CD14-positive monocyte (primary cell): Measurements from ENCODE around the gene SYNRG. TPM values are rescaled to one million over a fixed set of nuclear protein-coding genes. Genes with fewer than 3 reads are reported as not detected.

Experiments
- DNase-seq, 3 donors: peaks; one replicate each; pipeline ENCODE4 v3.0.0-alpha.2; 2011 to 2022
- H2AFZ ChIP-seq: 2 replicates; pipeline ENCODE4 v1.6.0; 2012; ENCODE audit warnings: mild to moderate bottlenecking, low read depth, low read length, inconsistent platforms; ENCODE audit not compliant: insufficient read depth, poor library complexity, severe bottlenecking
- H3K27ac ChIP-seq, 2 donors: 1 replicate in 1 of 2; 2 replicates in 1 of 2; pipeline ENCODE4 v1.5.1; 2012 to 2013; ENCODE audit warnings: low read length in 2 of 2, control low read depth in 1 of 2, inconsistent platforms in 1 of 2, low read depth in 1 of 2, mild to moderate bottlenecking in 1 of 2
- H3K27me3 ChIP-seq, 2 donors: one replicate each; pipeline versions ENCODE4 v1.6.0 to v1.6.1; 2011 to 2013; ENCODE audit warnings: low read length in 2 of 2; ENCODE audit not compliant: control insufficient read depth in 2 of 2, insufficient read depth in 2 of 2
- H3K36me3 ChIP-seq, 2 donors: replicated peaks in 1 of 2; 1 replicate in 1 of 2; 2 replicates in 1 of 2; pipeline versions ENCODE4 v1.5.1 to v1.6.1; 2012 to 2013; ENCODE audit warnings: low read length in 2 of 2, control low read depth in 1 of 2, inconsistent platforms in 1 of 2, mild to moderate bottlenecking in 1 of 2; ENCODE audit not compliant: insufficient read depth in 2 of 2, control insufficient read depth in 1 of 2
- H3K4me1 ChIP-seq, 2 donors: 1 replicate in 1 of 2; 2 replicates in 1 of 2; pipeline versions ENCODE4 v1.5.1 to v1.6.1; 2012 to 2013; ENCODE audit warnings: low read length in 2 of 2, control low read depth in 1 of 2, inconsistent platforms in 1 of 2, mild to moderate bottlenecking in 1 of 2, moderate library complexity in 1 of 2; ENCODE audit not compliant: insufficient read depth in 2 of 2, control insufficient read depth in 1 of 2
- H3K4me2 ChIP-seq: replicated peaks from 2 replicates; pipeline ENCODE3; 2012; ENCODE audit warnings: low read length, moderate library complexity, mild to moderate bottlenecking; ENCODE audit not compliant: poor library complexity, severe bottlenecking; ENCODE audit errors: extremely low read depth
- H3K4me3 ChIP-seq, 3 experiments: fragments of 200-600 bp in 1 of 3; sonication (generic) in 1 of 3; replicated peaks in 1 of 3; 1 replicate in 2 of 3; 2 replicates in 1 of 3; pipeline ENCODE4 v1.5.1; 2011 to 2013; ENCODE audit warnings: low read length in 3 of 3, mild to moderate bottlenecking in 3 of 3, control low read depth in 2 of 3, low read depth in 2 of 3, inconsistent platforms in 1 of 3, moderate library complexity in 1 of 3
- H3K79me2 ChIP-seq: 2 replicates; pipeline ENCODE4 v1.6.0; 2012; ENCODE audit warnings: mild to moderate bottlenecking, control low read depth, inconsistent platforms, low read length, moderate library complexity; ENCODE audit not compliant: insufficient read depth
- H3K9ac ChIP-seq: 2 replicates; pipeline ENCODE4 v1.6.0; 2017; ENCODE audit warnings: low read length, mild to moderate bottlenecking; ENCODE audit not compliant: insufficient read depth, poor library complexity, severe bottlenecking
- H3K9me3 ChIP-seq, 2 donors: replicated peaks in 1 of 2; 1 replicate in 1 of 2; 2 replicates in 1 of 2; pipeline versions ENCODE4 v1.5.1 to v1.6.1; 2012 to 2013; ENCODE audit warnings: low read length in 2 of 2, control low read depth in 1 of 2; ENCODE audit not compliant: control insufficient read depth in 1 of 2, insufficient read depth in 1 of 2
- H4K20me1 ChIP-seq: 2 replicates; pipeline ENCODE4 v1.6.0; 2012; ENCODE audit warnings: mild to moderate bottlenecking, low read length, control low read depth, moderate library complexity; ENCODE audit not compliant: insufficient read depth
- H3K27ac Mint-ChIP-seq, 7 donors: one replicate each; pipeline ENCODE4 v1.8.0; 2020; ENCODE audit warnings: mild to moderate bottlenecking in 7 of 7, mixed read lengths in 7 of 7, moderate library complexity in 6 of 7, inconsistent platforms in 2 of 7
- H3K27me3 Mint-ChIP-seq, 3 donors: one replicate each; pipeline ENCODE4 v1.8.0; 2021 to 2022; ENCODE audit warnings: low read depth in 3 of 3, mild to moderate bottlenecking in 3 of 3, mixed read lengths in 3 of 3, moderate library complexity in 3 of 3, inconsistent platforms in 1 of 3
- H3K36me3 Mint-ChIP-seq, 2 donors: one replicate each; pipeline ENCODE4 v1.8.0; 2020; ENCODE audit warnings: mixed read lengths in 2 of 2, inconsistent platforms in 1 of 2, mild to moderate bottlenecking in 1 of 2
- H3K4me1 Mint-ChIP-seq: one replicate; pipeline ENCODE4 v1.8.0; 2020; ENCODE audit warnings: mild to moderate bottlenecking, mixed read lengths
- H3K4me3 Mint-ChIP-seq, 2 donors: one replicate each; pipeline ENCODE4 v1.8.0; 2020; ENCODE audit warnings: mild to moderate bottlenecking in 2 of 2, mixed read lengths in 2 of 2, moderate library complexity in 1 of 2
- H3K9me3 Mint-ChIP-seq, 7 donors: one replicate each; pipeline ENCODE4 v1.8.0; 2020 to 2022; ENCODE audit warnings: mixed read lengths in 7 of 7, mild to moderate bottlenecking in 6 of 7, moderate library complexity in 6 of 7, inconsistent platforms in 2 of 7
- WGBS: methylation state at CpG from one replicate; pipeline ENCODE4 v1.1.5; 2013; ENCODE audit warnings: missing lambda C conversion rate; ENCODE audit not compliant: insufficient coverage; 5-methylcytosine and 5-hydroxymethylcytosine counted together
- intact Hi-C, 2 donors: fragments of 100-400 bp; cut with micrococcal nuclease; formaldehyde crosslinking; loops; one replicate each; pipeline versions ENCODE4 v1.15.0 to v1.15.1; 2023
- polyA plus RNA-seq, 3 donors: library from polyadenylated mRNA; depleted of rRNA in 1 of 3; unstranded in 2 of 3; stranded (reverse) in 1 of 3; fragments of 300-500 nt in 2 of 3; fragments of >200 nt in 1 of 3; fragmentation: Illumina TruSeq in 2 of 3; gene quantifications; 1 replicate in 2 of 3; 2 replicates in 1 of 3; pipeline ENCODE4 v1.2.3, GENCODE V29; 2012 to 2021
- TF ChIP-seq, protein P1 (sequence below): fragments of 200-600 bp; IDR thresholded peaks from one replicate; pipeline ENCODE4 v1.8.0; 2022; ENCODE audit warnings: antibody characterized with exemption, mild to moderate bottlenecking

The SYNRG gene
- polyA plus RNA-seq, 3 donors = 13.1 to 17.5 (median 16.9) TPM

DNA sequence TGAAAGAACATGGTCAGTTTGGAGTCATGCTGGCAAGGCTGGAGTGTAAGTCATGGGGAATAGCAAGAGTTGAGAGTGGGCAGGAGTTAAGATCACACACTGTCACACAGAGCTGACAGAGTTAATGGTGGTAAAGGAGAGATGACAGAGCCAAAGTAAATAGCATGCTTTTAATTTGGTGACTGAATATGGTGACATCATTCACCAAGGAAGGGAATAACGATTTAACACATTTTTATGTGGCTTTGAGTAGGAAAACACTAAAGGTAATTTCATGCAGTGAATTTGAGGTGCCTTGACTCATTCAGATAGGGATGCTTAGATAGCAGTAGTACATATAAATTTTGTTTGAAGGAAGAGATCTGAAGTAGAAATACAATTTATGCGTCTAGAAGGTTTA lies 42.1 kb downstream of the SYNRG start:
- intact Hi-C loops = no loop called here
- Histone ChIP-seq H4K20me1 (no peaks in the 10 kb centered on the region), H3K4me1 (no peaks in the 10 kb centered on the region), H3K36me3 (peaks cover 65 to 88% of the 10 kb centered on the region in 2 donors), H3K27ac (no peak overlapping the region), H3K4me3 (no peak overlapping the region), H3K79me2 (no peaks in the 10 kb centered on the region), H3K9me3 (no peaks in the 10 kb centered on the region), H3K27me3 (no peaks in the 10 kb centered on the region), H3K4me2 (no peak overlapping the region), H2AFZ (no peak overlapping the region), H3K9ac (no peak overlapping the region)
- H3K9me3 Mint-ChIP-seq = peaks cover 0 to 1% (median 0%) of the 10 kb centered on the region in 7 donors
- no peaks in the 10 kb centered on the region for H3K4me1 Mint-ChIP-seq
- DNase-seq = no peak
- H3K27me3 Mint-ChIP-seq = no peaks in the 10 kb centered on the region
- WGBS = 100% methylated on average over 1 of the region's 2 CpGs
- H3K4me3 Mint-ChIP-seq = no peak overlapping the region
- H3K36me3 Mint-ChIP-seq = peaks cover 69 to 81% of the 10 kb centered on the region in 2 donors
- peak overlapping the region in 1 of 7 donors; percentile 46 for H3K27ac Mint-ChIP-seq
- TF ChIP-seq, protein P1, sequence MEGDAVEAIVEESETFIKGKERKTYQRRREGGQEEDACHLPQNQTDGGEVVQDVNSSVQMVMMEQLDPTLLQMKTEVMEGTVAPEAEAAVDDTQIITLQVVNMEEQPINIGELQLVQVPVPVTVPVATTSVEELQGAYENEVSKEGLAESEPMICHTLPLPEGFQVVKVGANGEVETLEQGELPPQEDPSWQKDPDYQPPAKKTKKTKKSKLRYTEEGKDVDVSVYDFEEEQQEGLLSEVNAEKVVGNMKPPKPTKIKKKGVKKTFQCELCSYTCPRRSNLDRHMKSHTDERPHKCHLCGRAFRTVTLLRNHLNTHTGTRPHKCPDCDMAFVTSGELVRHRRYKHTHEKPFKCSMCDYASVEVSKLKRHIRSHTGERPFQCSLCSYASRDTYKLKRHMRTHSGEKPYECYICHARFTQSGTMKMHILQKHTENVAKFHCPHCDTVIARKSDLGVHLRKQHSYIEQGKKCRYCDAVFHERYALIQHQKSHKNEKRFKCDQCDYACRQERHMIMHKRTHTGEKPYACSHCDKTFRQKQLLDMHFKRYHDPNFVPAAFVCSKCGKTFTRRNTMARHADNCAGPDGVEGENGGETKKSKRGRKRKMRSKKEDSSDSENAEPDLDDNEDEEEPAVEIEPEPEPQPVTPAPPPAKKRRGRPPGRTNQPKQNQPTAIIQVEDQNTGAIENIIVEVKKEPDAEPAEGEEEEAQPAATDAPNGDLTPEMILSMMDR = no peak

DNA sequence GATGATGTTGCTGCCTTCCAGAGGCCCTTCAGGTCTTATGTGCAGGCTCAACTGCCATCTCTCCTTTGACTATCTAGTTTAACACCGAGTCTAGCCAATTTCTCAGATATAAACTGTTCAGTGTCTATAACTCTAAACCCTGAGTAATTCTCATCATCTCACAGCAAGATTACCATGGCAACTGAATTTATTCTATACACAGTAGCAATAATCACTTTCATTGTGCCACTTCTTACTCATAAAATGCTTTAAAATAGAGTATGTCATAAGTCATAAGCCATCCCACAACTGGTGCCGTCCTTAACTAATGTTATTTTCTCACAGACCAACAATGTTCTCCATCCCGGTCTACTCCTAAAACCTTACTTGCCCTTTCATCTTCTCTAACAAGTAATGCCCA lies 45.0 kb downstream of the SYNRG start:
- H3K4me1 Mint-ChIP-seq = no peaks in the 10 kb centered on the region
- intact Hi-C loops = no loop called here
- H3K27me3 Mint-ChIP-seq = no peaks in the 10 kb centered on the region
- 96% methylated on average over 3 of the region's 3 CpGs for WGBS
- no peak overlapping the region for H3K4me2 ChIP-seq
- no peak overlapping the region for H3K9ac ChIP-seq
- H3K4me3 ChIP-seq = no peak overlapping the region
- H3K36me3 ChIP-seq = peaks cover 69 to 88% of the 10 kb centered on the region in 2 donors
- no peaks in the 10 kb centered on the region for H4K20me1 ChIP-seq
- H3K27ac Mint-ChIP-seq = peak overlapping the region in 1 of 7 donors; percentile 2
- H2AFZ ChIP-seq = no peak overlapping the region
- no peak overlapping the region for H3K27ac ChIP-seq
- H3K9me3 ChIP-seq = no peaks in the 10 kb centered on the region
- no peak for DNase-seq
- H3K9me3 Mint-ChIP-seq = peaks cover 0 to 1% (median 0%) of the 10 kb centered on the region in 7 donors
- peaks cover 68 to 82% of the 10 kb centered on the region in 2 donors for H3K36me3 Mint-ChIP-seq
- H3K79me2 ChIP-seq = no peaks in the 10 kb centered on the region
- H3K27me3 ChIP-seq = no peaks in the 10 kb centered on the region
- H3K4me3 Mint-ChIP-seq = no peak overlapping the region
- H3K4me1 ChIP-seq = no peaks in the 10 kb centered on the region
- TF ChIP-seq, protein P1 = no peak
